ENCODE measurements around the gene PARL. TPM values are rescaled to one million over a fixed set of nuclear protein-coding genes. Genes with fewer than 3 reads are reported as not detected.

Gene PARL
- total RNA-seq = 35.3 and 58.8 TPM in 2 replicates

GRCh38 chr3:183884427-183885296 is at the start of gene PARL:
PARL (minus strand) TSS chr3:183884880; CDS start chr3:183884846, 34 bp downstream.

GRCh38 chr3:183825456-183826161 is 59.1 kb downstream of the PARL start, which contains the start of gene MAP6D1:
MAP6D1 (minus strand) TSS chr3:183825577; CDS start chr3:183825547, 30 bp downstream.

Other genes with a start within 250 kb of the PARL start
- 42.0 and 109 TPM in 2 replicates for gene KLHL24, start 249.3 kb downstream of the PARL start, total RNA-seq
- 20.8 and 39.4 TPM in 2 replicates for gene YEATS2, start 187.1 kb downstream of the PARL start, total RNA-seq
- 0.68 and 2.3 TPM in 2 replicates for gene MAP6D1, start 59.3 kb downstream of the PARL start, total RNA-seq
- 11.3 and 49.3 TPM in 2 replicates for gene ABCC5, start 133.0 kb upstream of the PARL start, total RNA-seq
- not detected in 2 replicates for gene HTR3D, start 146.9 kb upstream of the PARL start, total RNA-seq
- not detected in 2 replicates for gene HTR3C, start 168.2 kb upstream of the PARL start, total RNA-seq
- not detected in 2 replicates for gene HTR3E, start 212.2 kb upstream of the PARL start, total RNA-seq